Activated CD8-positive, alpha-beta T cell treated with anti-CD3 and anti-CD28 coated beads for 36 hours (primary cell): ENCODE measurements around the gene MRM3. TPM values are rescaled to one million over a fixed set of nuclear protein-coding genes. Genes with fewer than 3 reads are reported as not detected.

Experiments
- ATAC-seq: fragments of 200-7000 bp; cut with Tn5 transposase; one replicate; pipeline ENCODE4 v1.10.0; 2021; ENCODE audit warnings: mild to moderate bottlenecking, moderate library complexity
- CTCF ChIA-PET: fragments of 350-600 bp; sonication (Branson Sonifier 250); formaldehyde crosslinking; loops from one replicate; lab custom pipeline; 2021; ENCODE audit warnings: antibody characterized with exemption; lab: Charles Lee
- POLR2A ChIA-PET: fragments of 350-600 bp; sonication (Branson Sonifier 250); formaldehyde crosslinking; loops from one replicate; lab custom pipeline; 2021; ENCODE audit warnings: antibody characterized with exemption; lab: Charles Lee
- DNase-seq: peaks from one replicate; pipeline ENCODE4 v3.0.0-alpha.2; 2020
- H3K27ac Mint-ChIP-seq: one replicate; pipeline ENCODE4 v1.8.0; 2021; ENCODE audit warnings: mild to moderate bottlenecking, mixed read lengths
- H3K27me3 Mint-ChIP-seq: one replicate; pipeline ENCODE4 v1.8.0; 2021; ENCODE audit warnings: mixed read lengths
- H3K36me3 Mint-ChIP-seq: one replicate; pipeline ENCODE4 v1.8.0; 2021; ENCODE audit warnings: low read depth, mixed read lengths
- H3K4me1 Mint-ChIP-seq: one replicate; pipeline ENCODE4 v1.8.0; 2021; ENCODE audit warnings: low read depth, mixed read lengths
- H3K4me3 Mint-ChIP-seq: one replicate; pipeline ENCODE4 v1.8.0; 2021; ENCODE audit warnings: mild to moderate bottlenecking, moderate library complexity, mixed read lengths
- H3K9me3 Mint-ChIP-seq: one replicate; pipeline ENCODE4 v1.8.0; 2021; ENCODE audit warnings: mixed read lengths
- CTCF ChIP-seq: fragments of 200-600 bp; IDR thresholded peaks from one replicate; pipeline ENCODE4 v1.8.0; 2022; ENCODE audit warnings: antibody characterized with exemption, mild to moderate bottlenecking
- intact Hi-C: fragments of 100-400 bp; cut with micrococcal nuclease; formaldehyde crosslinking; loops from one replicate; pipeline ENCODE4 v1.10.0; 2022
- total RNA-seq, 2 experiments: library from RNA; stranded (reverse); gene quantifications; one replicate each; pipeline ENCODE4 v1.2.3, GENCODE V29; 2021

Gene MRM3
- total RNA-seq, 2 experiments from 2014 or later = 35.5 to 36.2 TPM

- no peak for TF ChIP-seq CTCF
- H3K36me3 Mint-ChIP-seq = peaks cover 41% of the 10 kb centered on the region
- intact Hi-C loops = no loop called here
These were observed 15.1 kb upstream of the MRM3 start for GRCh38 chr17:767076-767475.

GRCh38 chr17:773016-773415, 9.1 kb upstream of the MRM3 start:
- H3K4me3 Mint-ChIP-seq = no peak overlapping the region
- no peaks in the 10 kb centered on the region for H3K9me3 Mint-ChIP-seq
- DNase-seq (no peak), ATAC-seq (no peak)
- peaks cover 60% of the 10 kb centered on the region for H3K36me3 Mint-ChIP-seq
- CTCF ChIA-PET = interaction anchor here (1.2 to 1.8 kb wide), 4 partner anchors 9 to 283 kb away, joined by 3 to 6 read pairs (median 5); partner anchors contain the start of genes GEMIN4, GLOD4, MRM3 and TIMM22
- POLR2A ChIA-PET = interaction anchor here (0.8 to 1.1 kb wide), 2 partner anchors 9 to 11 kb away, joined by 5 to 6 read pairs; partner anchors contain the start of genes GLOD4 and MRM3
- intact Hi-C loops = no loop called here
- no peak overlapping the region for H3K27ac Mint-ChIP-seq
- no peak for TF ChIP-seq CTCF
- H3K27me3 Mint-ChIP-seq = no peaks in the 10 kb centered on the region
- H3K4me1 Mint-ChIP-seq = peaks cover 22% of the 10 kb centered on the region

More at GRCh38 chr17:767076-767475, 15.1 kb upstream of the MRM3 start:
- no peak overlapping the region for H3K4me3 Mint-ChIP-seq
- H3K27ac Mint-ChIP-seq = no peak overlapping the region
- H3K27me3 Mint-ChIP-seq = no peaks in the 10 kb centered on the region
- H3K4me1 Mint-ChIP-seq = no peaks in the 10 kb centered on the region
- ATAC-seq (no peak), DNase-seq (no peak)
- POLR2A ChIA-PET = no interaction called here
- CTCF ChIA-PET = interaction anchor here (1.1 to 1.6 kb wide), 2 partner anchors 10 to 214 kb away, joined by 3 read pairs; no protein-coding TSS in a partner anchor
- no peaks in the 10 kb centered on the region for H3K9me3 Mint-ChIP-seq

- POLR2A ChIA-PET = interaction anchor here (0.8 to 1.1 kb wide), 3 partner anchors 8 to 12 kb away, joined by 3 to 6 read pairs (median 5); partner anchors contain the start of genes GLOD4 and MRM3
- ATAC-seq = peak; percentile 34
- Mint-ChIP-seq H3K27ac (peak overlapping the region; percentile 82), H3K36me3 (peaks cover 64% of the 10 kb centered on the region), H3K4me1 (peaks cover 22% of the 10 kb centered on the region), H3K9me3 (no peaks in the 10 kb centered on the region), H3K27me3 (no peaks in the 10 kb centered on the region), H3K4me3 (peak overlapping the region; percentile 38)
- CTCF ChIA-PET = interaction anchor here (1.2 to 1.8 kb wide), 4 partner anchors 8 to 283 kb away, joined by 3 to 6 read pairs (median 5); partner anchors contain the start of genes GEMIN4, GLOD4, MRM3 and TIMM22
- TF ChIP-seq CTCF = no peak
- DNase-seq = peak; percentile 41
- intact Hi-C loops = no loop called here
These were observed 8.5 kb upstream of the MRM3 start for GRCh38 chr17:773467-774312.

GRCh38 chr17:774313-774584, 7.9 kb upstream of the MRM3 start:
- Mint-ChIP-seq H3K4me3 (no peak overlapping the region), H3K36me3 (peaks cover 63% of the 10 kb centered on the region), H3K4me1 (peaks cover 22% of the 10 kb centered on the region), H3K27me3 (no peaks in the 10 kb centered on the region), H3K27ac (peak overlapping the region; percentile 82), H3K9me3 (no peaks in the 10 kb centered on the region)
- intact Hi-C loops = no loop called here
- CTCF ChIA-PET = interaction anchor here (1.2 to 1.8 kb wide), 2 partner anchors 8 to 21 kb away, joined by 3 to 5 read pairs; partner anchors contain the start of genes GEMIN4, GLOD4 and MRM3
- DNase-seq = no peak
- POLR2A ChIA-PET = interaction anchor here (1.0 kb wide), 1 partner anchor 9 kb away, joined by 3 read pairs; no protein-coding TSS in a partner anchor
- no peak for ATAC-seq
- no peak for TF ChIP-seq CTCF

- Mint-ChIP-seq H3K4me3 (no peak overlapping the region), H3K4me1 (peaks cover 29% of the 10 kb centered on the region), H3K27me3 (no peaks in the 10 kb centered on the region), H3K27ac (peak overlapping the region; percentile 16), H3K36me3 (peaks cover 54% of the 10 kb centered on the region), H3K9me3 (no peaks in the 10 kb centered on the region)
- no peak for ATAC-seq
- intact Hi-C loops = no loop called here
- DNase-seq = no peak
- TF ChIP-seq CTCF = no peak
- ChIA-PET POLR2A (no interaction called here), CTCF (interaction anchor here (1.5 to 1.8 kb wide), 2 partner anchors 78 to 203 kb away, joined by 5 to 6 read pairs; no protein-coding TSS in a partner anchor)
These were observed 4.1 kb upstream of the MRM3 start for GRCh38 chr17:778096-778495.
